ENCODE results near the gene SPON1.

SPON1 gene

GRCh38 chr11:13944016-13944415 is 18.5 kb upstream of the SPON1 start:
- no peak for DNase-seq

- no peak for DNase-seq
Observed at GRCh38 chr11:13944911-13945425, 17.6 kb upstream of the SPON1 start.

GRCh38 chr11:13947379-13947778 is 15.1 kb upstream of the SPON1 start:
- DNase-seq: no peak

GRCh38 chr11:13949876-13950275 is 12.6 kb upstream of the SPON1 start:
- no peak for DNase-seq

- DNase-seq: no peak
Observed at GRCh38 chr11:13952221-13952620, 10.3 kb upstream of the SPON1 start.

GRCh38 chr11:13952668-13953067 is 9.9 kb upstream of the SPON1 start:
- DNase-seq: no peak

GRCh38 chr11:13954591-13954990 is 7.9 kb upstream of the SPON1 start:
- DNase-seq: no peak

- DNase-seq: peak; percentile 62
Observed at GRCh38 chr11:13955971-13956421, 6.5 kb upstream of the SPON1 start.

GRCh38 chr11:13956988-13957387 is 5.5 kb upstream of the SPON1 start:
- DNase-seq: no peak

GRCh38 chr11:13958641-13959400 is 3.7 kb upstream of the SPON1 start:
- no peak for DNase-seq

- DNase-seq: no peak
Observed at GRCh38 chr11:13962198-13962561, 343 bp upstream of the SPON1 start.

- no peak for DNase-seq
Observed at GRCh38 chr11:13963169-13963948, 836 bp downstream of the SPON1 start.

GRCh38 chr11:13963949-13964770 is 1.6 kb downstream of the SPON1 start:
- no peak for DNase-seq

- no peak for DNase-seq
Observed at GRCh38 chr11:13964771-13965074, 2.2 kb downstream of the SPON1 start.

- no peak for DNase-seq
Observed at GRCh38 chr11:13965337-13965736, 2.8 kb downstream of the SPON1 start.

- DNase-seq: no peak
Observed at GRCh38 chr11:13966013-13966412, 3.5 kb downstream of the SPON1 start.

- DNase-seq: no peak
Observed at GRCh38 chr11:13966486-13966885, 4.0 kb downstream of the SPON1 start.

GRCh38 chr11:13970986-13971385 is 8.5 kb downstream of the SPON1 start:
- DNase-seq: no peak

- no peak for DNase-seq
Observed at GRCh38 chr11:13972043-13972910, 9.8 kb downstream of the SPON1 start.

GRCh38 chr11:13972944-13973343 is 10.4 kb downstream of the SPON1 start:
- DNase-seq: no peak

- DNase-seq: no peak
Observed at GRCh38 chr11:13974631-13975030, 12.1 kb downstream of the SPON1 start.

Data from fibroblast of skin of scalp (primary cell).